Activated naive CD4-positive, alpha-beta T cell treated with anti-CD3 and anti-CD28 coated beads, Interleukin-2, amount 50 U/mL, for 72 hours (primary cell): Measurements from ENCODE around the gene ALX4. TPM values are rescaled to one million over a fixed set of nuclear protein-coding genes. Genes with fewer than 3 reads are reported as not detected.

Source experiments
- ATAC-seq, 2 donors: fragments of 150-1000 bp; cut with Tn5 transposase; 2 replicates each; pipeline ENCODE4 v1.10.0; 2021; ENCODE audit warnings: mild to moderate bottlenecking in 2 of 2, moderate library complexity in 2 of 2
- DNase-seq, 2 donors: peaks; one replicate each; pipeline ENCODE4 v3.0.0; 2021 to 2022; ENCODE audit warnings: low spot score in 2 of 2
- H3K27ac Mint-ChIP-seq, 2 donors: one replicate each; pipeline ENCODE4 v1.8.0; 2022; ENCODE audit warnings: mild to moderate bottlenecking in 2 of 2, mixed read lengths in 2 of 2
- H3K36me3 Mint-ChIP-seq, 2 donors: one replicate each; pipeline ENCODE4 v1.8.0; 2022; ENCODE audit warnings: mixed read lengths in 2 of 2
- H3K9me3 Mint-ChIP-seq, 2 donors: one replicate each; pipeline ENCODE4 v1.8.0; 2022; ENCODE audit warnings: mixed read lengths in 2 of 2
- total RNA-seq, 2 donors: library from RNA; stranded (reverse); gene quantifications; one replicate each; pipeline ENCODE4 v1.2.3, GENCODE V29; 2022

ALX4 gene
- total RNA-seq, 2 donors from 2014 or later: not detected

DNA sequence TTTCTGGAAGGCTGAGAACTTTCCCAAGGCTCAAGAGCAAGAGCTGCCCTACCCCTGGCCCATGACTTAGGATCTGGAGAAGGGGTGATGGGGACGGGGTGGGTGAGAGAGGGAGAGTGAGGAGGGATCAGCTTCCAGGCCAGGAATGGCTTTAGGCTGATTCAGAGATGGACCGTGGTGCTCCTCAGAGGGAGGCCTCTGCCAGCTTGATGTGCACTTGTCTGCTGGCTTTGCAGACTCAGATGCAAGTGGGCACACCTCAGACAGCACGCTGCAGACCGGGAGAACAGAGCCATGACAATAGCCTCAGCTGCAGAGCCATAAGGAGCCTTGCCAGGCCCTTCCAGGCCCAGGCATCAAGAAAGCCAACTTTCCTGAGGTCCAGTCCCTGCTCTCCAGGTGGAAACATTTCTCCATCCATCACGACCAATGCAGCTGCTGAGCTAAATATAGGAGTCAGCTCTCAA lies 41.3 kb downstream of the ALX4 start:
- Mint-ChIP-seq H3K9me3 (no peaks in the 10 kb centered on the region), H3K36me3 (no peaks in the 10 kb centered on the region), H3K27ac (no peak overlapping the region)
- DNase-seq (peak in 1 of 2 donors; percentile 44), ATAC-seq (no peak)

DNA sequence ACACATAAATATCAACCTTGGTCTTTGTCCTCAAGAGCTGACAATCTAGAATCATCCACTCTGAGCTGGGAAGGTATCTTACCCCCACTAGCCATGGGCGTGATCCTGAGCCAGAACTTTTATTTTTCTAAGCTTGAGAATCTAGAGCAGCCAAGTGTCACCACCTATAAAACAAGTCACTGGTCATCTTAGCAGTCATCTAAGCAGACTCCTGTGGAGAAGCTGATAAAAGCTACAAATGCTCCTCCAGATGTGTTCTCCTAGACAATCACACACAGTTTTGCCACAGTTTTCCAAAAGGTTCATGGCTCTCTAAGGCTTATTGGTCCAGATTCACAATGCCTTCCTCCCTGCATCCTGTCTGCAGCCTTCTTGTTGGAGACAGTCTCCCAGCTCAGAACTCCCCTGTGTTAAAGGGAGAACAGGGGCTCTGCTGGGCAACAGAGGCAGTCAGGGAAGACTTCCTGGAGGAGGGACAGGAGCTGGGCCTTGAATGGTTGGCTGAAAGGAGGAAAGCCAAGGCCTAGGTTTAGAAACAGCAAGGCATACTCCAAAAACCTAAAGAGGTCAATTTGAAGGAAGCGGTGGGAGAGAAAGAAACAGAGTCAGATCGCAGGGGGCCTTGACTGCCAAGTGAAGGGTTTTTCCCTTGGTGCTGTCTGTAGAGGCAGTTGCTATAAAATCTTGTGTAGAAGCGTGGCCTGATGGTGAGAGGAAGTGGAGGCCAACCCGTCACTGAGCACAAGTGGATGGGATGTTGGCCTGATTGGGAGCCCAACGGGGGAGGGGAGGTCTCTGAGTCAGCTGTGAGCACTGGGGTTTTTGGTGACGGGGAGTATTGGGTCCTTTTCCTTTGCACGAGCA lies 42.0 kb downstream of the ALX4 start:
- H3K36me3 Mint-ChIP-seq: no peaks in the 10 kb centered on the region
- peak overlapping the region in 1 of 2 donors; percentile 62 for H3K27ac Mint-ChIP-seq
- no peak for ATAC-seq
- H3K9me3 Mint-ChIP-seq: no peaks in the 10 kb centered on the region
- no peak for DNase-seq

DNA sequence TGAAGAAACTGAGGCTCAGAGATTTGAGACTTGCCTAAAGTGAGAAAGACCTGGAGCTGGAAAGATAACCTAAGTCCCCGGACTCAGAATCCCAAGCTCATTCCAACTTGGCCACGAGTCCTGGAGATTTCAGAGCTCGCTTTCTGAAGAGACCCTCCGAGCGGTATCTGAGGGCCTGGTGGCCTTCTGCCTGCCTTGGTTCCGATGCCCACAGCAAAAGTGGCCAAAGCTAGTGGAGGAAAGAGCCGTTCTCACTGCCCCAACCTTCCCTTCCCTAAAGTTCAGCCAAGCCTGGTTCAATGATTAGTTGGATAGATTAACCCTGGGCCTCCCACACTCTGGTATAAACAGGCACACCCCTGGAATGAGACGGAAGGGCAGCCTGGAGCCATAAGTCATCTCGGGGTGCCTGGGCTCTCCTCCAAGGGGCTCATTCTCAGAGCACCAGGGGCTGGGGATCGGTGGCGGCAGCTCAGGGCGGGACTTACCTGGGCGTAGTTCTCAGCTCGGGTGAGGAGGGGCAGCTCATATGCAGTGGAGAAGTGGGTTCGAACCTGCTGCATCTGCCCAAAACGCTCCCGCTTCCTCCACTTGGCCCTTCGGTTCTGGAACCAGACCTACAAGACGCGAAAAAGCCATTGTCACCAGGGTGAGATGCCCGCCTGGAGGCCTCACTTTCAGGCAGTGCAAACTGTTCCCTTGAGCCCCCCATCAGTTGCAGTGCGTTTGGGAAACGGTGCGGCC lies 42.8 kb downstream of the ALX4 start:
- no peak for ATAC-seq

DNA sequence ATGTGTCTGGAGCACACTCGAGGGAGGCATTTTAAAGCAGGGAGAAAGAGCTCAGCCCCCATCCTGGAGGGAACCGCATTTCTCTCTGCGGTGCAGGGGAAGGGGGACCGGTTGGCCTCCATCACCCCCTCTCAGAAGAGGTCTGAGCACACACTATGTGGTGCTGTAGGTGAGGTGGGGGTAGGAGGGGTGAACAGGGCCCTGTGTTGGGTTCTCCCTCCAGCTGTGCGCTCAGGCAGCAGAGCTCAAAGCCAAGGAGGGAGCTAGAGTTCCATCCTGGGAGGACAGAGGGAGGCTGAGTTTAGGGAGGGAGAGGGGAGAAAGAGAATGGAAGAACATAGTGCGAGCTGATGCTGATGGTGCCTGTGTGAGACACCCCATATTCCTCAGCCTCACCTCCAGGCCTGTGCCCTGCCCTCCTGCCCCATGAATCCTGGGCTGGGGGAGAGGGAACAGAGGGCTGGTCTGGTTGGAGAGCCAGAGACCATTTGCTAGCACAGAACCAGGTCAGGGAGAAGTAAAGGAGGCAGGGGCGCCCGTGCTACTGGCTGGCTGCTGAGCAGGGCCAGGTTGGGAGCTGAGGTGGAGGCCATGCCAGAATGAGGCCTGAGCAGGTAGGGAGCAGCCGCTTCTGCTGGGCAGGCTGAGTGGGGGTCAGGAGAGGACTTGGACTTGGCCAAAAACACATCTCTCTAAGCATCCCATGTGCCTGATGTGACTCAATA lies 43.7 kb downstream of the ALX4 start:
- Mint-ChIP-seq H3K36me3 (no peaks in the 10 kb centered on the region), H3K9me3 (no peaks in the 10 kb centered on the region), H3K27ac (peak overlapping the region in 1 of 2 donors; percentile 22)
- no peak for ATAC-seq
- DNase-seq: peak in 1 of 2 donors; percentile 40

More for the DNA sequence above, 42.8 kb downstream of the ALX4 start:
- Mint-ChIP-seq H3K9me3 (no peaks in the 10 kb centered on the region), H3K36me3 (no peaks in the 10 kb centered on the region), H3K27ac (no peak overlapping the region)
- DNase-seq: peak in 1 of 2 donors; percentile 37

DNA sequence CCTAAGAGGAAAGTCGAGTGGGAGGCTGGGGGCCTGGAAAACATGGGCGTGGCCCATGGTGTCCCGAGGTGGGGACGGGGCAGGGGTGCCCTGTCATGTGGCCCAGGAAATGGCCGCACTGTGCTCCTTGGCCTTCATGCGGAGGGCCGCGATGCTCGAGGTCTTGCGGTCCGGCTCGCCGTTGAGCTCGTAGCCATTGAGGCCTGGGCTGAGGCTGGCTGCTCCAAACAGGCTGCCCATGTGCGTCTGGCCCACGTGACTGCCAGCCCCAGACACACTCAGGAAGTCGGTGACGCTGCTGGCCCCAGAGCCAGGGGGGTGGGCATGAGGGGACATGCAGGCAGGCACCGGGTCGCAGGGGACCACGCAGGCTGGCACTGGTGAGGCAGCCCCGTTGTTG lies 45.2 kb downstream of the ALX4 start:
- DNase-seq (no peak), ATAC-seq (no peak)
- H3K9me3 Mint-ChIP-seq: no peaks in the 10 kb centered on the region
- no peak overlapping the region for H3K27ac Mint-ChIP-seq
- H3K36me3 Mint-ChIP-seq: no peaks in the 10 kb centered on the region

DNA sequence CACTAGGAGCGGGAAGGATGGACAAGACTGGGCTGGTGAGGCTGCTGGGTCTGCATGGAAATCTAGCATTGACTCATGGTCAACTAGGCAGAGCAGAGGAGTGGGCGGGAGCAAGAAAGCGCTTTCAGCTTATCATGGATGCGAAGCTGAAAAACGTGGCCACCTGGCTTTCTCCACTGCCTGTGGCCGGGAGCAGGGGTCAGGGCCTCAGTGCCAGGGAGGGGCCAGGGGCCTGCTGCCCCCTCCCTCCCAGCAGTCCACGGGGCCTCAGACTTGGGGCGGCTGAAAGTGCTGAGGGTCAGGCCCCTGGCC lies 45.5 kb downstream of the ALX4 start:
- Mint-ChIP-seq H3K9me3 (no peaks in the 10 kb centered on the region), H3K27ac (no peak overlapping the region), H3K36me3 (no peaks in the 10 kb centered on the region)
- no peak for DNase-seq
- no peak for ATAC-seq

DNA sequence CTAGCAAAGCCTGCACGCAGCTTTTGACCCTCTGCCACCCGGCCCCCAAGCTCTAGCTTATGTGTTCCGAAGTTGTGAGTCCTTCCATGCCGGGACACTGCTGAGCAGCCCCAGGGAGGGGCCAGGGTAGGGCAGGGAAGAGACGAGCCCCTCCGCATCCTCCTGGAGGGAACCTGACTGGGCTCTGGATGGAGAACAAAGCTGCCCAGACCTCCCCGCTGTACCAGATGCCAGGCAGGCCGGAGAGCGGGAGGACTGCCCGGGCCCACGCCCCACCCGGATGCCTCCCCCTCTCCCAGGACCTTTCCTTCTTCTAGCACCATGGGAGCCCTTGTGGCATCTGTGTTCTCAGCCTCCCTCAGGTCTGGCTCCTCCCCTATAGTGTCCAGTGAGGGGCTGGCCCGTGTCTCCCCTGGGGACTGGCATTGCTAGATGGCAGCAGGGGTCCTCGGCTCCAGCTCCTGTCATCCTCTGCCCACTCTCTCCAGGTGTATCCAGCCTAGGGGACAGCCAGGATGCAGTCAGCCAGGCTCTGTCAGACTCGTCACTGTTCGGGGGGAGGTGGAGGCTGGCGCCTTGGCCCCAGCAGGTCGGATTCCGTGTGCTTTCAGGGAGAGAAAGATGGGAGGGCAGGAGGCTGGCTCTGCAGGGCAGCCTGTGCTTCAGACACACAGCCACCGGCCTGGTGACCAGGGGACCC lies 46.1 kb downstream of the ALX4 start:
- Mint-ChIP-seq H3K36me3 (no peaks in the 10 kb centered on the region), H3K27ac (no peak overlapping the region), H3K9me3 (no peaks in the 10 kb centered on the region)
- DNase-seq (no peak), ATAC-seq (no peak)

DNA sequence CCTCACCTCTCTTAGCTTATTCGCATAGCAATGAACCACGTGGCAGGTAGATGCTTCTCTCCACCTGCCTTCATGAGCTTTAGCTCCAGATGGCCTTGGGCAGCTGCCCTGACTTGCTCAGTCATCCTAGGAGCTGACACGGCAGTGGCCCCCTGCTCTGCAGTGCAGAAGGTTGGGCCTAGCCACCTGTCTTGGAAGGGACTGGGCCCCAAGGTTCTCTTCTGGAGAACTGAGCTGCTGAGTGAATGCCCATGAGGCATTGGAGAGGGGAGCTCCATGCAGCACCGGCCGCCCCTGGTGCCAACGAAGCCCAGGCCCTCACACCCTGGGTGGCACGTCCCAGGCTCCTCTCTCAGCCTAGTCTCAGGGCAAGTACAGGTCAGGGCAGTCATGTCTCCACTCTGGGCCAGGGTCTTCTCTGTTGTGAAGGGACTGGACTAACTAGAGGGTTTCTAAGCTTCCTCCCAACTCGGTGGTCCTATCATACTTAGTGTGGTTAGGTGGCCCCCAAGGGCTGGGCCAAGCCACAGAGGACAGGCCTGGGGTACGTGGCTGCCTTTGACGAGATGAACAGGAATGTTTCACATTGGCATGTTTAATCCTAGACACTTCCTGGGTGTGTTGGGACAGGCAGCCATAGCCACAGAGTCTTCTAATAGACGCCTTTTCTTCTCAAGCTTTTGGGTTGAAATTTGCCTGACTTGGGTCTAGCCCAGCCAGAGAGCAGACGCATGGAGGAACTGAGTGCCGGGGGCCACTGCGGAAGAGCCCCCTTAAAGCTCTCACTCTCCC lies 47.9 kb downstream of the ALX4 start:
- Mint-ChIP-seq H3K9me3 (no peaks in the 10 kb centered on the region), H3K36me3 (no peaks in the 10 kb centered on the region), H3K27ac (no peak overlapping the region)
- DNase-seq (no peak), ATAC-seq (no peak)

DNA sequence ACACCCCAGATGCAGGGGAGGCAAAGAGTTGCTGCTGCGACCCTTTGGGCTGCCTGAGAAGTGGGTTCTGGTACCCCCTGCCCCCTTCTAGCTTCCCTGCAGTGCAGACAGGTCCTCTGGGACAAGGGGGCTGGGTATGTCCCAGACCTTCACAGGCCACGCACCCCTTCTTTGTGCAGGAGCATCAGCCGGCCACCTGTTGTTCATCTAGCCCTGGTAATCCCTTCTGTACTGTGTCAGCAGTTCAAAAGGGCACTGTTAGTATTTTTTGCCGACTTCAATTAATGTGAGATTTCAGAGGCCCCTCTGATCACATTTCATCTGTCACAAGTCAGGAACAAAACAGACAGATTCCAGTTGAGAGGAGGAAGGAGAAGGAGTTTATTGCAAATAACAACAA lies 49.9 kb downstream of the ALX4 start:
- Mint-ChIP-seq H3K9me3 (no peaks in the 10 kb centered on the region), H3K27ac (no peak overlapping the region), H3K36me3 (no peaks in the 10 kb centered on the region)
- DNase-seq: no peak
- ATAC-seq: no peak

DNA sequence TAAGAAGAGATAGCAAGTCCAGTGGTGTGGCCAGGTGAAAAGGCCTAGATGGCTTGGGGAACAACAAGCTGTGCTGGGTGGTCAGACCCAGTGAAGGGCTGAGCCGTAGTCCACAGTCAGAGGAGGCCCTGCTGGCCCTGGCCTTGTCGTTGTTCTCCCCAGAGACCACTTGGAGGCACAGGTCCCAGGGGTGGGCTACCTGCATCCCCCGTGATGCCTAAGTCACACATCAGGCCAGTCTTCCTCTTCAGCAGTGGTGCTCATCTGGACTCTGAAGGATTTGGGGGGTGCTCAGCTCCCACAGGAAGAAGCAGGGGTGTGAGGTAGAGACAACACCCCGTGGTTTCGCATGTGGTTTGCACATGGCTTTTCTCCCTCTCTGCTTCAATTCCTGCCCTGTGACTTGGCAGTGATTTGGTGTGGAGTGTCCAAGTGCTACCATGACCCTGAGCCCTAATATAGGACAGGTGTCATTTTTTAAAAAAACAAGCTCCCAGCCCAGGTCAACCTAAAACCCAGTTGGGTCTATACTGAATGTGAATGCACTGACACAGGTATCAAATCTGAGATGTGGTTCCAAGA lies 51.0 kb downstream of the ALX4 start:
- no peaks in the 10 kb centered on the region for H3K9me3 Mint-ChIP-seq

DNA sequence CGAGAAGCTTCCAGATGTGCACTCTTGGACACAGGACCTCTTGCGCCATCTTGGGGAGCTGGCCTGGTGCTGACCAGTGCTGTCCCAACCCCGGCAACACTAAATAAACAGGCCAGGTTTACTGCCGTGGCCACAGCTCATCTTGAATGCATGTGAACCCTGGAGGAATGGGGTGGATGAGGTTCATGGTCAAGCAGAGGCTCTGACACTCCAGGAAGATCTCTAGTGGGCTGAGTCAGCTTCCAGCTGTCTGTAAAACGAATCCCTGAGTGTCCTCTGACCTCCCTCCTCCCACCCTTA lies 51.8 kb downstream of the ALX4 start:
- H3K27ac Mint-ChIP-seq: no peak overlapping the region
- H3K9me3 Mint-ChIP-seq: peaks cover under 1 to 2% of the 10 kb centered on the region in 2 donors
- ATAC-seq: no peak
- DNase-seq: no peak
- H3K36me3 Mint-ChIP-seq: peaks cover under 1% of the 10 kb centered on the region in 2 donors

More for the DNA sequence above, 51.0 kb downstream of the ALX4 start:
- H3K27ac Mint-ChIP-seq: no peak overlapping the region
- DNase-seq (no peak), ATAC-seq (no peak)
- H3K36me3 Mint-ChIP-seq: no peaks in the 10 kb centered on the region

DNA sequence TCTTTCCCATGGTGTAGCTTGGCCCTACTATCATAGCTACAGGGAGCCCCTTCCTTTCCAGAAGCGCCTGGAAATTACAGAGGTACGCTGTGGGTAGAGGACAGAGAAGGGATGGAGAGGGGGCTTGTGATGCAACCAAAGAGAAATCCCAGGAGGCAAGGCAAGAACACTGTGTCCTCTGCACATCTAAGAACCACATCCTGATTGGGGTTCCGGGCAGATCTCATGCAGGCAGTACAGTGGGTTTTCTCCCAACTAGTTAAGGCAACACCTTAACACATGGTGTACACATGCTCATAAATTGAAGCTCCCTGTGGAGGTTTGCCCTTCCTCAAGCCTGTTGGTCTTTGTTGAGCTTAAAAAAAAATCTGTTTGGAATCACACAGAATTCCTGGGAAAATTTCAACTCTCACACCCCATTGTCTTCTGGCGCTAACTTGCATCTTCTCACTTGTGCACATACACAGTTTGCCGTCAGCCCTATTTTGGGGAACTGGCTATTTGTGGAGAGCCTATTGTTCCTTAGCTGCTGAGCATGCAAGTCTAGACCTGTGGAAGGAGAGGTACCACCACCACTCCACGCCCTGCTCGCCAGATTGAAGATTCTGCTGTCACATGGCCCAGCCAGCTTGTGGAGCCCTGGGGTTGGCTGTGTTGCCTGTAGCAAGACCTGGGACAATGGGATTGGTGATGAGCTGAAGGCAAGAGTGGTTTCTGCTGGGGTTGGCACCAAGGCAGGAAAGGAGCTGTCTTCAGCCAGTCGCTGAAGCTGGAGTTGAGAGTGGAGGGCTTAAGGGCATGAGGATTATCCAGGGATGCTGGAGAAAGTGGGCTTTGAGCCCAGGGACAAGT lies 52.4 kb downstream of the ALX4 start:
- peaks cover 6 to 8% of the 10 kb centered on the region in 2 donors for H3K9me3 Mint-ChIP-seq
- ATAC-seq (no peak), DNase-seq (no peak)
- H3K27ac Mint-ChIP-seq: peak overlapping the region in 1 of 2 donors; percentile 78
- H3K36me3 Mint-ChIP-seq: peaks cover 6 to 7% of the 10 kb centered on the region in 2 donors

DNA sequence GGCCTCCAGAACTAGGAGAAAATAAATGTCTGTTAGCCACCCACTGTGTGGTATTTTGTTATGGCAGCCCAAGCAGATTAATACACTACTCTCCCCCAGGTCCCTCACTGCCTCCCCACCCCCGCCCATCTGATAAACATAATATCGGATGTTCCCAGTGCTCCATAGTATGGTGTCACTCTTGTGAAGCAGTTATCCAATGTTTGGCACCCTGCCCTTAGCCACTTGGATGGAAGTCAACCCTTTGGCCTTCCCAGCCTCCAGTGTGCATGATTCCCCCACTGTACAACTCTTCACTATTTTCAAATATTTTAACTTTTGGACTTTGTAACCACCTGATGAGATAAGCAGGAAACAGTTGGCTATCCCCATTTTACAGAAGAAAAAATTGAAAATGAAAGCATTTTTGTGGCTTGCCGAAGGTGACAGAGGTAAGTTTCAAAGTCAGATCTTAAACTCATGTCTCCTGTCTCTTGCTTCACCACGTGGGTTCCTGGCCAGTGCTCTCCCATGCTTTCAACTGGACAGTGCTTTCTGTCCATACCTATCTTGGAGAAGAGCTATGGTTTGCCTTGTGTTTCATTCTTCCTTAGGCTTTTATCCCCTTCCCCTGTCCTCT lies 53.2 kb downstream of the ALX4 start:
- Mint-ChIP-seq H3K36me3 (peaks cover 14% of the 10 kb centered on the region in 2 donors), H3K27ac (no peak overlapping the region), H3K9me3 (peaks cover 14 to 16% of the 10 kb centered on the region in 2 donors)
- no peak for DNase-seq
- no peak for ATAC-seq

DNA sequence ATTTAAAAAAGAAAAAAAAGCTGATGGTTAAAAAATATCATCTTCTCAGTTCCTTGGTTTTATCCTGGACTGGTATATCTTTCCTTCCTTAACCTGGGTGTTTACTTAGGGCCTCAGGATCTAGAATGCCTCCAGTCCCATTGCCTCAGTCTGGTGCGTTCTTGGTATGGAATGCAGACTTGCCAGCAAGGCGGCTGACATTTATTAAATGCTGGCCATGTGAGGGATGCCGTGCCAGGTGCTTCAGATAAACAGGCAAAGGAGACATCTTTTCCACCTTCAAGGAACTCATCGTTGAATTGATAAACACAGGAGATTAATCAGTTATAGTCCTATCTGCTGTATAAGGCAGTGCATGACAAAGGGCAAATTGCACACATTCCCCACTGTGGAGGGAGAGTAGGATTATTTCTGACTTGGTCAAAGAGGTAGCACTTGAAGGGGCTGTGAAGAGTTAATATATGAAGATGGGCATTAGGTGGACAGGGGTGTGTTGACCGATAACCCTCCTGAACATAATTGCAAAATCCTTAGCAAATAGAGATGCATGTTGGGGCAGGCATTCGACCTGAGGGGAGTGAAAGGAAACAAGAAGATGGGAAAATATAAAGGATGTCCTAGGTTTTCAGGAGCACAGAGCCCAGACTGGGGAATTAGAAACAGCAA lies 54.4 kb downstream of the ALX4 start:
- Mint-ChIP-seq H3K27ac (no peak overlapping the region), H3K9me3 (peaks cover 23 to 25% of the 10 kb centered on the region in 2 donors), H3K36me3 (peaks cover 23 to 26% of the 10 kb centered on the region in 2 donors)
- DNase-seq (no peak), ATAC-seq (no peak)
